Measurements from ENCODE around the gene XYLT1.

DNA sequence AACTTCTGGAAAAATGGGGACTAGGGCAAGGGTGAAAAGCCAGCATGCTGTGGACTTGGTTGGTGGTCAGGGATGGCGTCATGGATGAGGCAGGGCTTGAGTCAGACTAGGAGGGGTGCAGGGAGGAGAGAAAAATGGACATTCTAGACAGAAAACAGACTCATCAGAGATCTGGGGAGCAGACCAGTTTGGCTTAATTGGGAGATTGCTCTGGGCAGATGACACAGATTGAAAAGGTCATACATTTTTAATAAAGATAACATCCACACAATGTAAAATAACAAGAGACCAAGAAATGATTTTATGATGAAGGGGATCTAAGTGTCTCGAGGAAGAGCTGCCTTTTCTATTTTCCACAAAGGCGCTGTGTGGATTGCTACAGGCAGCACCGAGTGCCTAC lies 326.3 kb downstream of the XYLT1 start:
- no peak for TF ChIP-seq SNAI2 (CRISPR knock-in tag; IDR thresholded peaks at IDR 0.05)
- TF ChIP-seq, protein P1, sequence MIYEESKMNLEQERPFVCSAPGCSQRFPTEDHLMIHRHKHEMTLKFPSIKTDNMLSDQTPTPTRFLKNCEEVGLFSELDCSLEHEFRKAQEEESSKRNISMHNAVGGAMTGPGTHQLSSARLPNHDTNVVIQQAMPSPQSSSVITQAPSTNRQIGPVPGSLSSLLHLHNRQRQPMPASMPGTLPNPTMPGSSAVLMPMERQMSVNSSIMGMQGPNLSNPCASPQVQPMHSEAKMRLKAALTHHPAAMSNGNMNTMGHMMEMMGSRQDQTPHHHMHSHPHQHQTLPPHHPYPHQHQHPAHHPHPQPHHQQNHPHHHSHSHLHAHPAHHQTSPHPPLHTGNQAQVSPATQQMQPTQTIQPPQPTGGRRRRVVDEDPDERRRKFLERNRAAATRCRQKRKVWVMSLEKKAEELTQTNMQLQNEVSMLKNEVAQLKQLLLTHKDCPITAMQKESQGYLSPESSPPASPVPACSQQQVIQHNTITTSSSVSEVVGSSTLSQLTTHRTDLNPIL (CRISPR knock-in tag; IDR thresholded peaks at IDR 0.05; ENCODE audit: low read depth) = no peak
